PC-3 (cell line): ENCODE data around the gene SESN1. TPM values are rescaled to one million over a fixed set of nuclear protein-coding genes. Genes with fewer than 3 reads are reported as not detected.

Experiments used
- ATAC-seq: fragments of 200-7000 bp; cut with Tn5 transposase; 2 replicates; pipeline ENCODE4 v1.9.1; 2020; ENCODE audit warnings: mild to moderate bottlenecking, moderate library complexity
- BruUV-seq: library from RNA; stranded (reverse); fragments of 400-500 nt; replicated peaks from 2 replicates; lab custom pipeline; 2021; lab: Mats Ljungman, UMichigan
- CTCF ChIA-PET: fragments of 300-600 bp; sonication (Branson Sonifier 250); formaldehyde crosslinking; loops from one replicate; lab custom pipeline; 2022; ENCODE audit warnings: antibody characterized with exemption; lab: Charles Lee
- POLR2A ChIA-PET: fragments of 300-600 bp; sonication (Branson Sonifier 250); formaldehyde crosslinking; loops from one replicate; lab custom pipeline; 2022; ENCODE audit warnings: antibody characterized with exemption; ENCODE audit not compliant: unreplicated experiment; lab: Charles Lee
- DNase-seq: peaks from one replicate; pipeline ENCODE4 v3.0.0-alpha.2; 2015
- H2AFZ ChIP-seq: fragments of 300-600 bp; sonication (generic); 2 replicates; pipeline ENCODE4 v1.6.0; 2016; ENCODE audit warnings: antibody characterized with exemption, low read length
- H3F3A ChIP-seq: fragments of 300-600 bp; sonication (generic); one replicate; pipeline ENCODE4 v1.6.0; 2017; ENCODE audit warnings: antibody characterized with exemption, low read length, control low read depth, mild to moderate bottlenecking; ENCODE audit not compliant: unreplicated experiment
- H3K27ac ChIP-seq: fragments of 300-600 bp; sonication (generic); 2 replicates; pipeline ENCODE4 v1.5.1; 2016; ENCODE audit warnings: mild to moderate bottlenecking, low read length
- H3K27me3 ChIP-seq: fragments of 300-600 bp; sonication (generic); 2 replicates; pipeline ENCODE4 v1.6.1; 2016; ENCODE audit warnings: low read length, mixed read lengths
- H3K36me3 ChIP-seq: fragments of 300-600 bp; sonication (generic); 2 replicates; pipeline ENCODE4 v1.6.1; 2016; ENCODE audit warnings: low read depth, mixed run types, low read length, mixed read lengths
- H3K4me1 ChIP-seq: fragments of 300-600 bp; sonication (generic); 2 replicates; pipeline ENCODE4 v1.5.1; 2016; ENCODE audit warnings: low read length; ENCODE audit not compliant: insufficient read depth
- H3K4me2 ChIP-seq: fragments of 300-600 bp; sonication (generic); 2 replicates; pipeline ENCODE4 v1.6.0; 2016; ENCODE audit warnings: low read length
- H3K4me3 ChIP-seq: fragments of 300-600 bp; sonication (generic); 2 replicates; pipeline ENCODE4 v1.5.1; 2016; ENCODE audit warnings: mild to moderate bottlenecking, low read length, mixed read lengths
- H3K79me2 ChIP-seq: fragments of 300-600 bp; sonication (generic); 2 replicates; pipeline ENCODE4 v1.6.1; 2017; ENCODE audit warnings: low read length, mixed read lengths
- H3K9ac ChIP-seq: fragments of 300-600 bp; sonication (generic); 2 replicates; pipeline ENCODE4 v1.6.0; 2016; ENCODE audit warnings: mild to moderate bottlenecking, low read length
- H3K9me2 ChIP-seq: fragments of 300-600 bp; sonication (generic); replicated peaks from 2 replicates; pipeline ENCODE4 v1.6.1; 2016; ENCODE audit warnings: mixed run types, low read length, mixed read lengths
- H3K9me3 ChIP-seq: fragments of 300-600 bp; sonication (generic); 2 replicates; pipeline ENCODE4 v1.6.1; 2016; ENCODE audit warnings: low read length, mixed read lengths
- H4K20me1 ChIP-seq: fragments of 300-600 bp; sonication (generic); 2 replicates; pipeline ENCODE4 v1.6.1; 2016; ENCODE audit warnings: low read length, mixed read lengths
- EZH2 ChIP-seq: fragments of 300-600 bp; sonication (generic); IDR thresholded peaks from one replicate; pipeline ENCODE4 v1.6.1; 2017; ENCODE audit warnings: antibody characterized with exemption, mild to moderate bottlenecking, low read length; ENCODE audit not compliant: unreplicated experiment
- EZH2phosphoT487 ChIP-seq: fragments of 300-600 bp; sonication (generic); IDR thresholded peaks from 2 replicates; pipeline ENCODE4 v1.6.1; 2018; ENCODE audit warnings: mild to moderate bottlenecking, antibody characterized with exemption, low read length, borderline replicate concordance
- intact Hi-C: fragments of 100-400 bp; cut with micrococcal nuclease; formaldehyde crosslinking; loops from 2 replicates; pipeline ENCODE4 v1.9.0; 2023
- total RNA-seq: library from RNA; depleted of rRNA; stranded (reverse); fragments of >200 nt; gene quantifications from 2 replicates; pipeline ENCODE4 v1.2.3, GENCODE V29; 2014
- TF ChIP-seq, protein P1 (sequence below): fragments of 300-600 bp; sonication (generic); conservative IDR thresholded peaks from 2 replicates; pipeline ENCODE4 v1.5.1; 2017; ENCODE audit warnings: antibody characterized with exemption, low read depth, mild to moderate bottlenecking, low read length

The SESN1 gene
- total RNA-seq, 1 experiment from 2014 or later, result 3.4 TPM

DNA sequence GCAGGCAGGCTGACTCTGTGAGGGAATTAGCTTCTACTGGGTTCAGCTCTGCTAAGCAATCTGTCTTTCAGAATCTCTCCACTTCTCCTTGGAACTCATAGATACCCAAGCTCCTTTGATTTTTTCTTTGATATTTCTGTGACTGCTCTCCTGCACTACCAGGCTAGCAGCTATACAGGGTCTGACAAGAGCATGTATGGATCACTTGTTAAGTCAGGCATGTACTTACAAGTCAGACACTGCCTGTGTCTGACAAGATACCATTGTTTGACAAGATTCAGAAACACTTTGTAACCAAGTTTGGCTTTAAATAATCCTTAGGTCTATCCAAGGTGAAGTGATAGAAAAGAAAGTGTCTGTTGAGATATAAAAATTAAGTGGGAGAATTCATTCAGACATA, 79.5 kb downstream of the SESN1 start:
- BruUV-seq, result no TSS peak
- Histone ChIP-seq H3F3A (no peaks in the 10 kb centered on the region), H3K9me3 (no peaks in the 10 kb centered on the region), H3K27me3 (no peaks in the 10 kb centered on the region), H3K27ac (no peak overlapping the region), H3K4me1 (peaks cover 9% of the 10 kb centered on the region; the same call in 1 of the 2 replicates), H3K9me2 (no peaks in the 10 kb centered on the region), H3K36me3 (no peaks in the 10 kb centered on the region), H3K4me3 (no peak overlapping the region), H3K9ac (no peak overlapping the region), H3K4me2 (no peak overlapping the region), H4K20me1 (no peaks in the 10 kb centered on the region), H3K79me2 (no peaks in the 10 kb centered on the region), H2AFZ (no peak overlapping the region)
- DNase-seq (no peak), ATAC-seq (no peak)
- ChIA-PET POLR2A (no interaction called here), CTCF (no interaction called here)
- TF ChIP-seq EZH2phosphoT487 (no peak), EZH2 (no peak)
- TF ChIP-seq, protein P1, sequence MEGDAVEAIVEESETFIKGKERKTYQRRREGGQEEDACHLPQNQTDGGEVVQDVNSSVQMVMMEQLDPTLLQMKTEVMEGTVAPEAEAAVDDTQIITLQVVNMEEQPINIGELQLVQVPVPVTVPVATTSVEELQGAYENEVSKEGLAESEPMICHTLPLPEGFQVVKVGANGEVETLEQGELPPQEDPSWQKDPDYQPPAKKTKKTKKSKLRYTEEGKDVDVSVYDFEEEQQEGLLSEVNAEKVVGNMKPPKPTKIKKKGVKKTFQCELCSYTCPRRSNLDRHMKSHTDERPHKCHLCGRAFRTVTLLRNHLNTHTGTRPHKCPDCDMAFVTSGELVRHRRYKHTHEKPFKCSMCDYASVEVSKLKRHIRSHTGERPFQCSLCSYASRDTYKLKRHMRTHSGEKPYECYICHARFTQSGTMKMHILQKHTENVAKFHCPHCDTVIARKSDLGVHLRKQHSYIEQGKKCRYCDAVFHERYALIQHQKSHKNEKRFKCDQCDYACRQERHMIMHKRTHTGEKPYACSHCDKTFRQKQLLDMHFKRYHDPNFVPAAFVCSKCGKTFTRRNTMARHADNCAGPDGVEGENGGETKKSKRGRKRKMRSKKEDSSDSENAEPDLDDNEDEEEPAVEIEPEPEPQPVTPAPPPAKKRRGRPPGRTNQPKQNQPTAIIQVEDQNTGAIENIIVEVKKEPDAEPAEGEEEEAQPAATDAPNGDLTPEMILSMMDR, result no peak
- intact Hi-C loops, result no loop called here

DNA sequence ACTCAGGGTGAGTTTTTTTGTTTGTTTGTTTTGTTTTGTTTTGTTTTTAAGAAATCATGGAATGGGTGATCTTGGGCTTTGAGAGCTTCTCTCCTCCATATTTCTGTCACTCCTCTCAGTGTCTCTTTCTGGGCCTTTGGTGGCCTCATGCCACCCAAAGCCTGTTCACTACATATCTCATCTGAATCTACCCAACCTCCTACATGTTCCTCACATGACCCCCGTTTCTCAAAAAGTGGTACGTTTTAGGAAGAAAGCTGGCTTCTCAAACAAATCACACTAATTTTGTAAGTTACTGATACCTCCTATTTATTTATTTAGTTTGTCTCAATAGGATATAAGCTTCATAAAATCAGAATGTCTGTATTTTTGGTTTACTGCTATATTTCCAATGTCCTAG, 80.0 kb downstream of the SESN1 start:
- CTCF ChIA-PET, result no interaction called here
- H3K27ac ChIP-seq, result no peak overlapping the region

GRCh38 chr6:109013656-109014305, 80.9 kb downstream of the SESN1 start:
- H3K79me2 ChIP-seq, result no peaks in the 10 kb centered on the region
- ChIA-PET POLR2A (no interaction called here), CTCF (no interaction called here)
- no peak overlapping the region for H3K27ac ChIP-seq
- H2AFZ ChIP-seq, result no peak overlapping the region
- H3K4me3 ChIP-seq, result no peak overlapping the region
- no peaks in the 10 kb centered on the region for H4K20me1 ChIP-seq
- BruUV-seq, result no TSS peak
- no peaks in the 10 kb centered on the region for H3K36me3 ChIP-seq
- H3K4me2 ChIP-seq, result no peak overlapping the region
- peaks cover 13% of the 10 kb centered on the region; the same call in 1 of the 2 replicates for H3K4me1 ChIP-seq
- DNase-seq (no peak), ATAC-seq (no peak)
- H3K9me2 ChIP-seq, result no peaks in the 10 kb centered on the region
- no peaks in the 10 kb centered on the region for H3K27me3 ChIP-seq
- no peaks in the 10 kb centered on the region for H3F3A ChIP-seq
- no peaks in the 10 kb centered on the region for H3K9me3 ChIP-seq
- no peak overlapping the region for H3K9ac ChIP-seq
- intact Hi-C loops, result no loop called here
- TF ChIP-seq, protein P1, result no peak
- TF ChIP-seq EZH2 (no peak), EZH2phosphoT487 (no peak)

More for the DNA sequence above, 80.0 kb downstream of the SESN1 start:
- Histone ChIP-seq H4K20me1 (no peaks in the 10 kb centered on the region), H3K9ac (no peak overlapping the region), H2AFZ (no peak overlapping the region), H3K79me2 (no peaks in the 10 kb centered on the region), H3K36me3 (no peaks in the 10 kb centered on the region), H3K9me2 (no peaks in the 10 kb centered on the region), H3K4me3 (no peak overlapping the region), H3K4me1 (peaks cover 13% of the 10 kb centered on the region; the same call in 1 of the 2 replicates), H3K4me2 (no peak overlapping the region), H3K27me3 (no peaks in the 10 kb centered on the region), H3K9me3 (no peaks in the 10 kb centered on the region), H3F3A (no peaks in the 10 kb centered on the region)
- no peak for DNase-seq
- no TSS peak for BruUV-seq
- no peak for TF ChIP-seq EZH2
- TF ChIP-seq, protein P1, result no peak
- TF ChIP-seq EZH2phosphoT487, result no peak
- ATAC-seq, result no peak
- POLR2A ChIA-PET, result no interaction called here
- intact Hi-C loops, result no loop called here
